Activated CD8-positive, alpha-beta T cell treated with anti-CD3 and anti-CD28 coated beads for 36 hours (primary cell): Measurements from ENCODE around the gene TBL2. TPM values are rescaled to one million over a fixed set of nuclear protein-coding genes. Genes with fewer than 3 reads are reported as not detected.

Experiments
- ATAC-seq: fragments of 200-7000 bp; cut with Tn5 transposase; one replicate; pipeline ENCODE4 v1.10.0; 2021; ENCODE audit warnings: mild to moderate bottlenecking, moderate library complexity
- CTCF ChIA-PET: fragments of 350-600 bp; sonication (Branson Sonifier 250); formaldehyde crosslinking; loops from one replicate; lab custom pipeline; 2021; ENCODE audit warnings: antibody characterized with exemption; lab: Charles Lee
- POLR2A ChIA-PET: fragments of 350-600 bp; sonication (Branson Sonifier 250); formaldehyde crosslinking; loops from one replicate; lab custom pipeline; 2021; ENCODE audit warnings: antibody characterized with exemption; lab: Charles Lee
- DNase-seq: peaks from one replicate; pipeline ENCODE4 v3.0.0-alpha.2; 2020
- H3K27ac Mint-ChIP-seq: one replicate; pipeline ENCODE4 v1.8.0; 2021; ENCODE audit warnings: mild to moderate bottlenecking, mixed read lengths
- H3K27me3 Mint-ChIP-seq: one replicate; pipeline ENCODE4 v1.8.0; 2021; ENCODE audit warnings: mixed read lengths
- H3K36me3 Mint-ChIP-seq: one replicate; pipeline ENCODE4 v1.8.0; 2021; ENCODE audit warnings: low read depth, mixed read lengths
- H3K4me1 Mint-ChIP-seq: one replicate; pipeline ENCODE4 v1.8.0; 2021; ENCODE audit warnings: low read depth, mixed read lengths
- H3K4me3 Mint-ChIP-seq: one replicate; pipeline ENCODE4 v1.8.0; 2021; ENCODE audit warnings: mild to moderate bottlenecking, moderate library complexity, mixed read lengths
- H3K9me3 Mint-ChIP-seq: one replicate; pipeline ENCODE4 v1.8.0; 2021; ENCODE audit warnings: mixed read lengths
- CTCF ChIP-seq: fragments of 200-600 bp; IDR thresholded peaks from one replicate; pipeline ENCODE4 v1.8.0; 2022; ENCODE audit warnings: antibody characterized with exemption, mild to moderate bottlenecking
- intact Hi-C: fragments of 100-400 bp; cut with micrococcal nuclease; formaldehyde crosslinking; loops from one replicate; pipeline ENCODE4 v1.10.0; 2022
- total RNA-seq, 2 experiments: library from RNA; stranded (reverse); gene quantifications; one replicate each; pipeline ENCODE4 v1.2.3, GENCODE V29; 2021

TBL2 gene
- total RNA-seq, 2 experiments from 2014 or later, result 29.6 to 30.7 TPM

DNA sequence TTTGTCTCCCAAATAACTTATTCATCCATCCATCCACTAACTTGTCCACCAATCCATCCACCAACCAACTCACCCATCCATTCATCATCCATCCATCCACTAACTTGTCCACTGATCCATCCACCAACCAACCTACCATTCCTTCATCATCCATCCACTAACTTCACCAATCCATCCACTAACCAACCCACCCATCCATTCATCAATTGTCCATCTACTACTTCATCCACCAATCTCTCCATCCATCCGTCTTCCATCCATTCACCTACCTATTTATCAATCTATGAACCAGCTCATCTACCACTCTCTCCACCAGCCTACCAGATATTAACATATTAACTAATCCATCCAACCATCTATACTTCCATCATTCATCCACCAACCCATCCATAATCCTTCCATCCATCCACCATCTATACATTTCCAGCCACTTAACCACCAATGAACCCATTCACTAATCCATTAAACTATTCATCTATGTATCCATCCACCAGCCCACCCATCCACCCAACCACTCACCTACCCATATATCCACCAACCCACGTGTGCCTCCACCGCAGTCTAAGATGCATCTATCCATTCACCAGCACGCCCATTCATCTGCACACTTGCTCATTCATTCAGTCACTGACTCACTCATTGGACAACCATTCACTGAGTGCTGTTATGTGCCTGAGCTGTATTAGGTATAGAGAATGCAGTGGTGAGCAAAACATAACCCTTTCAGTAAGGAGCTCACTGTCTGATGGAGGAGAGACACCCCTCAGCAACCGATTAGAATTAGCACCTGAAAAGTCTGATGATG is 19.8 kb upstream of the TBL2 start:
- intact Hi-C loops, result no loop called here
- DNase-seq (no peak), ATAC-seq (peak; percentile 42)
- no peaks in the 10 kb centered on the region for H3K4me1 Mint-ChIP-seq
- no peak overlapping the region for H3K27ac Mint-ChIP-seq
- ChIA-PET CTCF (interaction anchor here (1.4 to 1.5 kb wide), 2 partner anchors 9 to 136 kb away, joined by 3 to 5 read pairs; no protein-coding TSS in a partner anchor), POLR2A (no interaction called here)
- H3K9me3 Mint-ChIP-seq, result no peaks in the 10 kb centered on the region
- no peak for TF ChIP-seq CTCF
- no peaks in the 10 kb centered on the region for H3K36me3 Mint-ChIP-seq
- H3K27me3 Mint-ChIP-seq, result peaks cover 10% of the 10 kb centered on the region
- H3K4me3 Mint-ChIP-seq, result no peak overlapping the region

DNA sequence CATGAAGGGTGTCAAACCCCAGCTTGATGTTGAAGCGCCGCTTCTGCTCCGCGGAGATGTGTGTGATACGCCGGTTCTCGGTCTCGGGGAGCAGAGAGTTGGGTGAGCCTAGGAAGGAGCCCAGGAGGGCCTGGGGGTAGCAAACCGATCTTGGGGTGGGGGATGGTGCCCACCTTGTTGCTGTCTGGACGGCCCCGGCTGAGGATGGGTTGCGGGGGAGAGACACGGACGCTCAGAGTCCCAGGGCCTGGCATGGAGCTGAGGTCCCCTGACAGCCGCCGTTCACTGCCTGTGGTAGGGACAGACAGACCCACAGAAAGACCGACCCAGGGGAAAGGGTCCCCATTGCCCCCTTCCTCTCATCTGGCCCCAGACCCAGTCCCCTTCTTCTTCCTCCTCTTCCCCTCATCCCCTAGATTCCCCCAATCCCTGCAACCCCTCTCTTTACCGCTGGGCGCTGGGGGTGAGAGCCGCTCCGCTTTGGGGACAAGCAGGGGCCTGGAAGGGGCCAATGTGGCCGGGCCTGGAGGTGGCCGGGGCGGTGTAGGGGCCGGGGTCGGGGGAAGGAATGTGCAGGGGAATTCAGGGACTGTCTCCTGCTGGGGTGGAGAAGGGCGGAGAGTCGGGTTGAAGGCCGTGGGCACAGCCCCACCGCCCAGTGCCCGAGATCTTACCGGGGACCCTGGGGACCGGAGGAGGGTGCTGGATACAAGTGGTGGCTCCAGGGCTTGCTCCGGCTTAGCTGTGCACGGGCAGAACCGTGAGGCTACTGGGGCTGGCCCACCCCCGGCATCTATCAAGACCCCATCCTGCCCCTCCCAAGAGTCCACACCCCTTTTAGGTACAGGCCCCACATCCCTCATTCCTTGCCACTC is 18.0 kb upstream of the TBL2 start:
- ChIA-PET POLR2A (no interaction called here), CTCF (interaction anchor here (1.2 to 3.5 kb wide), 2 partner anchors 10 to 129 kb away, joined by 3 to 15 read pairs; no protein-coding TSS in a partner anchor)
- ATAC-seq (no peak), DNase-seq (no peak)
- Mint-ChIP-seq H3K4me1 (no peaks in the 10 kb centered on the region), H3K4me3 (no peak overlapping the region), H3K9me3 (no peaks in the 10 kb centered on the region), H3K27ac (no peak overlapping the region), H3K36me3 (no peaks in the 10 kb centered on the region), H3K27me3 (peaks cover 10% of the 10 kb centered on the region)
- no peak for TF ChIP-seq CTCF
- intact Hi-C loops, result no loop called here

DNA sequence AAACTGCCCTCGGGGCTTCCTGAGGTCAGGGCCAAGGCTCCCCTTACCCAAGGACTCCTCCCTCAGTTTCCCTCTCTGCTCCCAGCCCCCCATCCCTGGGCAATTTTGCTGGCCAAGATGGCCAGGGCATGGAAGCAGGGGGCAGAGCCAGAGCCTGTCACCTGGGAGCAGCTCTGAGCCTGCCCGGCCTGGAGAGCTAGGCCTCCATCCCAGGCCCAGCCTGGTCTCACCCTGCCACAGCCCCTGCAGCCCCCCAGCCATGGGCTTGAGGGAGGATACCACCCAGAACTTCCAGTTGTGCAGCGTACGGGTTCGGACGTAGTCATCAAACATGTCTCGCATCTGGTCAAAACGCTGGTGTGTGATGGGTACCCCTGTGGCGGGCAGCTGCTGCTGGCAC is 17.0 kb upstream of the TBL2 start:
- DNase-seq, result no peak

GRCh38 chr7:73593207-73594045 is 15.0 kb upstream of the TBL2 start:
- no peaks in the 10 kb centered on the region for H3K9me3 Mint-ChIP-seq
- intact Hi-C loops, result no loop called here
- ChIA-PET POLR2A (interaction anchor here (1.0 kb wide), 1 partner anchor 600 kb away, joined by 3 read pairs; no protein-coding TSS in a partner anchor), CTCF (interaction anchor here (3.5 kb wide), 1 partner anchor 13 kb away, joined by 15 read pairs; no protein-coding TSS in a partner anchor)
- H3K27ac Mint-ChIP-seq, result no peak overlapping the region
- H3K4me3 Mint-ChIP-seq, result no peak overlapping the region
- H3K36me3 Mint-ChIP-seq, result no peaks in the 10 kb centered on the region
- H3K27me3 Mint-ChIP-seq, result peaks cover 8% of the 10 kb centered on the region
- DNase-seq (no peak), ATAC-seq (no peak)
- TF ChIP-seq CTCF, result no peak
- H3K4me1 Mint-ChIP-seq, result no peaks in the 10 kb centered on the region

More for the DNA sequence above, 17.0 kb upstream of the TBL2 start:
- ChIA-PET POLR2A (no interaction called here), CTCF (interaction anchor here (1.2 to 3.5 kb wide), 2 partner anchors 12 to 130 kb away, joined by 3 to 15 read pairs; no protein-coding TSS in a partner anchor)
- intact Hi-C loops, result no loop called here
- no peak overlapping the region for H3K4me3 Mint-ChIP-seq
- peaks cover 10% of the 10 kb centered on the region for H3K27me3 Mint-ChIP-seq
- H3K9me3 Mint-ChIP-seq, result no peaks in the 10 kb centered on the region
- TF ChIP-seq CTCF, result no peak
- no peaks in the 10 kb centered on the region for H3K4me1 Mint-ChIP-seq
- H3K27ac Mint-ChIP-seq, result no peak overlapping the region
- no peaks in the 10 kb centered on the region for H3K36me3 Mint-ChIP-seq
- no peak for ATAC-seq
